Skin epidermis (tissue), 12 donors: Measurements from ENCODE around the gene MYBPH.

Source experiments
- H3K27ac ChIP-seq, 21 experiments: fragments of 200-600 bp; sonication (generic) in 11 of 21; one replicate each; pipeline ENCODE4 v1.5.0; 2020; ENCODE audit warnings: mild to moderate bottlenecking in 3 of 21, inconsistent platforms in 2 of 21, moderate library complexity in 2 of 21
- H3K4me3 ChIP-seq, 7 experiments: fragments of 200-600 bp; sonication (generic) in 2 of 7; one replicate each; pipeline ENCODE4 v1.5.0; 2020; ENCODE audit warnings: inconsistent platforms in 2 of 7, mild to moderate bottlenecking in 2 of 7, moderate library complexity in 1 of 7

MYBPH gene

DNA sequence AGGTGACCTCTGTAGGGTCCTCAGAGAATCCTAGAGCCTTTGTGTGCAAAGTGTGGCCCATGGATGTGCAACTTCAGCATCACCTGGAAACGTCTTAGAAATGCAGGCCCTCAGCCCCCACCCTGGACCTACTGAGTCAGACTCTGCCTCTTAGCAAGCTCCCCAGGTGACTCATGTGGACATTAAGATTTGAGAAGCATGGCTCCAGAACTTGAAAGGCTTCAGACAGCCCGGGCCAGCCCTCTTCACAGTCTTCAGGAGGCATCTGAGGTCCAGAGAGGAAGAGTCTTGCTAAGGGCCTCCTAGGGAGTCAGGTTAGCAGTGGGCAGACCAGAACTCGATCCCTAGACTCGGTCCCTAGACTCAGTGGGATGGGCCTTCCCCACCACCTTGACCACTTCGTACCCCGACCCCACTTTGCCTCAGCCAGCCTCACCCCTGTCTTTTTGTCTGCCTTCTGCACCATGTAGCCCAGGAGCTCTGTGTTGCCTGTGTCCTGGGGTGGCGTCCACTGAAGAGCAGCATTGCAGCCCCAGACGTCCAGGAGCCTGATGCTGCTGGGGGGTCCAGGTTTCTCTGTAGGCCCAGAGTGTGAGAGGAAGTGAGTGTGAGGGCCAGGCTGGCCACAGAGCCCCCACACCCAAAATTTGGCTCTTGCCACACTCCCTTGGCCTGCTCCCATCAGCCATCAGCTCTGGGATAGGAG is 4.8 kb downstream of the MYBPH start:
- no peak overlapping the region for H3K4me3 ChIP-seq
- H3K27ac ChIP-seq: no peak overlapping the region

DNA sequence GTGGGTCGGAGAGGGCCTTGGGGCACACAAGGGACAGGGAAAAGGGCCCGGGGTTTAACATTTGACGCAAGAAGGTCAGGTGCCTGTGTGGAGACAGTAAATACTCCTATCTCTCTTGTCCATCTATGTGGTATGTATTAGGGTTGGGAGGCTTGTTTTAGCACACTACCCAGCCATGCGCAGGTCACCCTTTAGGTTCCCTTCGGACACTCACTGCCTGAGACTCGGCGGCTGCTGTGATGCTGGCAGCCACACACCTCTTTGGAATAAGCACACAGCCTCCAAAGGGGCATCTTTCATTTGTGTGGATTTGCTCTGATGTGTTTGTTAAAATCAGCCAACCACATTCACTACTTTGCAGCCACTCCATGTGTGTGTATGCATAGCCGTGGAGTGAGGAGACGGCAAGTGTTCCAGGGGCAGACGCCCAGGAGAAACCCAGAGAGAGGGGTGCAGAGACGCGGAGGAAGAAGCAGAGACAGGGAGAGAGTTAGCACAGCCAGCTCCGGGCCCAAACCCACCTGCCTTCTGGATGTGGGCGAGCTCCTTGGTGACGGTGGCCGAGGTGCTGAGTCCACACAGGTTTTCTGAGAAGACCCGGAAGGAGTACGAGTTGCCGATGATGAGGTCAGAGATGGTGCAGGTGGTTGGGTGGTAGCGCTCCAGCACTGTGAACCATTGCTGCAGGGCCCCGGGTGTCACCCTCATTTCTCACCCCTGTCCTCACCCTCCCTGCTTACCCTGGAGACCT is 5.7 kb downstream of the MYBPH start:
- H3K4me3 ChIP-seq: no peak overlapping the region
- H3K27ac ChIP-seq: no peak overlapping the region

DNA sequence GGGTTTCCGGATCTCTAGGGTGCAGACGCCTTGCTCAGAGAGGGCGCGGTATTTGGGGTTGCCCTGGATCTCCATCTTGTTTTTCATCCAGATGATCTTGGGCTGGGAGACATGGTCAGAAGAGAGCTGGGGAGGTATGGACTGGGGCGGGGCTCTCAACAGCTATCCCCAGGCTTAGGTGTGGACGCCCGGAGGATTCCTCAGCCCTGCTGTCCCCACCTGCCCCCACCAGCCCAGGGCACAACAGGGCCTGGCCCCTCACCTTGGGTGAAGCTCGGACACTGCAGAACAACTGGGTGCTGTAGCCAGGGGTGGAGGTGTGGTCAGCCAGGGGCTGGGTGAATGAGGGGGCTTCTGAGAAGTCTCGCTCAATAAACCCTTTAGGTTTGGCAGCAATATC is 6.6 kb downstream of the MYBPH start:
- Histone ChIP-seq H3K4me3 (no peak overlapping the region), H3K27ac (no peak overlapping the region)

DNA sequence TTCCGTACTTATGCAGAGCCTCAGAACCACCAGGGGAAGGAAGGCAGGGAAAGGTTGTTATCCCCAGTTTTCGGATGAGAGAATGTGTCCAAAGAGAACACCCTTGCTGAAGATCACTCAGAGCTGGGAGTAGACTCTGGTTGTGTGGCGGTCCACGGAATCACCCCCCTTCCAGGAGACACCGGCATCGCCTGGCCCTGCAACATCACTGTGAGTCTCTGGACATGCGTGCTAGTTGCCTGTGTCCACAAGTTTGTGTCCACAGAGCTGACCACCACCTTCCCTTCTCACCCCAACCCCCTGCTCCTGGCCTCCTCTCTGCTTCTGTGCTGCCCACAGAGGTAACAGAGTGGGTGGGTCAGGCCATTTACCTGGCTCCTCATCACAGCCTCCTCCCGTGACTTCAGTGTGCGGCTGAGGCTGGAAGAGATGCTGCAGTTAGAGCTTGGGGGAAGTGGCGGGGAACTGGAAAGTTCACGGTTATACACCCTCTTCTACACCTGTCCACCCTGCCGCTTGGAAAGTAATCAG is 7.3 kb downstream of the MYBPH start:
- Histone ChIP-seq H3K27ac (no peak overlapping the region), H3K4me3 (no peak overlapping the region)

DNA sequence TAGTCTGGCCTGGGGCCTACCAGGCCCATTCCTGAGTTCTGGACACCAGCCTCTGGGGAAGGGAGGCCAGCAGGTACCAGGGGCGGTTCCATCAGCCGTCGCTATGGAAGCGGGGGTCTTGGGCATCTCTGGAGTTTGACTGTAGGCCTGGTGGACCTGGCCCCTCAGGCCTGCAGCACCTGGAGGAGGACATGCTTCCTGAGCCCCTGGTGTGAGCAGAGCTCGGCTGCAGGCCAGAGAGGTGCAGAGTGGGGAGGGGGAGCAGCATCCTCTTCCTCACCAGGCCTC is 7.8 kb downstream of the MYBPH start:
- Histone ChIP-seq H3K27ac (no peak overlapping the region), H3K4me3 (no peak overlapping the region)

DNA sequence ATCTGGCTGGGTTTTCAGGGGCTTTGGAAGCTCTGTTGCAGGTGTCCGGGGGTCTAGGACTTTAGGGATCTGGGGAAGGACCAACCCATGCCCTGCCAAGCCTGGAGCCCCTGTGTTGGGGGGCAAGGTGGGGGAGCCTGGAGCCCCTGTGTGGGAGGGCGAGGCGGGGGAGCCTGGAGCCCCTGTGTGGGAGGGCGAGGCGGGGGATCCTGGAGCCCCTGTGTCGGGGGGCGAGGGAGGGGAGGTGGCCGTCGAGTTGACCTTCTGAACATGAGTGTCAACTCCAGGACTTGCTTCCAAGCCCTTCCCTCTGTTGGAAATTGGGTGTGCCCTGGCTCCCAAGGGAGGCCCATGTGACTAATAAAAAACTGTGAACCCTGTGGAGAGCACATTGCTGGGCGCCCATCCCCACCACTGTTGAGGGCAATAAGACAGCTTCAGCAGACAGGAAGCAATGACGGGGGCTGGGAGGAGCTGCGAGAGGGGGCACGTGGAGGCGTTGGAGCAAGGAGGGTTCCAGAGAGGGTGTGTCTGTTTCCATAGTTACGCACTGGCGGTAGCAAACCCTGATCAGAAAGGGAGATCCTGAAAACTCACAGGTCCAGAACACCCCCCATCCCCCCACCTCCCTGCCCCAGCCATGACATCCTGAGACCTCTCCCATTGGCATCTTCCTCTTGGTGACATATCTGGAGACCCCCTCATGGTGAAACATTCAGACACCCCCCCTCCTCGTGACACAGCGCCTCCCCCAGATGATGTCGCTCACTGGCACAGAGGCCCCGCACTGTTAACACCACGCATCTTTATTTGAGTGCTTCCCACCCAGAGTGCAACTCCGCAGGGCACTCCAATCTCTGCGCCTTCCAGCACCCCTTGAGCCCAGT is 8.4 kb downstream of the MYBPH start:
- H3K27ac ChIP-seq: no peak overlapping the region
- no peak overlapping the region for H3K4me3 ChIP-seq

DNA sequence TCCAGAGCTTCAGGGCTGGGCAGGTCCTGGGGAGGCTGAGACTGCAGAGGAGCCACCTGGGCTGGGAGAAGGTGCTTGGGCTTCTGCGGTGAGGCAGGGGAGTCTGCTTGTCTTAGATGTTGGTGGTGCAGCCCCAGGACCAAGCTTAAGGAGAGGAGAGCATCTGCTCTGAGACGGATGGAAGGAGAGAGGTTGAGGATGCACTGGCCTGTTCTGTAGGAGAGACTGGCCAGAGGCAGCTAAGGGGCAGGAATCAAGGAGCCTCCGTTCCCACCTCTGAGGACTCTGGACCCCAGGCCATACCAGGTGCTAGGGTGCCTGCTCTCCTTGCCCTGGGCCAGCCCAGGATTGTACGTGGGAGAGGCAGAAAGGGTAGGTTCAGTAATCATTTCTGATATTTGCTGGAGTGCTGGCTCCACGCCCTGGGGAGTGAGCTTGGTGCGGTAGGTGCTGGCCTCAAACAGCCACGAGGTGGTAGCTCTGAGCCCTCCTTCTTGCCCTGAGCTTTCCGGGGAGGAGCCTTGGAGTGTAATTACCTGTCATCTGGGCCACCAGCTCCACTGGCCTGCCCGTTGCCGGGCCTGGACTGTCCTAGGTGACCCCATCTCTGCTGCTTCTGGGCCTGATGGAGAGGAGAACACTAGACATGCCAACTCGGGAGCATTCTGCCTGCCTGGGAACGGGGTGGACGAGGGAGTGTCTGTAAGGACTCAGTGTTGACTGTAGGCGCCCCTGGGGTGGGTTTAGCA is 9.3 kb downstream of the MYBPH start:
- H3K27ac ChIP-seq: no peak overlapping the region
- H3K4me3 ChIP-seq: no peak overlapping the region

DNA sequence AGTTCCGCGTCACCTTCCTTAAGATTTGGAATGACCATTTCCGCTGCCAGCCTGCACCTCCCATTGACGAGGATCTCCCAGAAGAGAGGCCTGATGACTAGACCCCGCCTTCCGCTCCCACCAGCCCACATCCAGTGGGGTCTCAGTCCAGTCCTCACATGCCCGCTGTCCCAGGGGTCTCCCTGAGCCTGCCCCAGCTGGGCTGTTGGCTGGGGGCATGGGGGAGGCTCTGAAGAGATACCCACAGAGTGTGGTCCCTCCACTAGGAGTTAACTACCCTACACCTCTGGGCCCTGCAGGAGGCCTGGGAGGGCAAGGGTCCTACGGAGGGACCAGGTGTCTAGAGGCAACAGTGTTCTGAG is 9.8 kb downstream of the MYBPH start:
- Histone ChIP-seq H3K27ac (no peak overlapping the region), H3K4me3 (no peak overlapping the region)

DNA sequence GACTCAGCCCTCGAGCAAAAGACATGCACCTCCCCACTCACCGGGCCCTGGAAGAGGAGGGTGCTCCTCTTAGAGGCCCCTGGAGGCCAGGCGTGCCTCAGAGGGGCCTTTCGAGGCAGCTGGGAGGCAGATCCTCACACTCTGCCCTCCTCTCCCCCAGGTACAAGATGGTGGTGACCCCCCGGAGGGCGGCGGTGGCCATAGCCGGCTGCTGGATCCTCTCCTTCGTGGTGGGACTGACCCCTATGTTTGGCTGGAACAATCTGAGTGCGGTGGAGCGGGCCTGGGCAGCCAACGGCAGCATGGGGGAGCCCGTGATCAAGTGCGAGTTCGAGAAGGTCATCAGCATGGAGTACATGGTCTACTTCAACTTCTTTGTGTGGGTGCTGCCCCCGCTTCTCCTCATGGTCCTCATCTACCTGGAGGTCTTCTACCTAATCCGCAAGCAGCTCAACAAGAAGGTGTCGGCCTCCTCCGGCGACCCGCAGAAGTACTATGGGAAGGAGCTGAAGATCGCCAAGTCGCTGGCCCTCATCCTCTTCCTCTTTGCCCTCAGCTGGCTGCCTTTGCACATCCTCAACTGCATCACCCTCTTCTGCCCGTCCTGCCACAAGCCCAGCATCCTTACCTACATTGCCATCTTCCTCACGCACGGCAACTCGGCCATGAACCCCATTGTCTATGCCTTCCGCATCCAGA is 10.4 kb downstream of the MYBPH start:
- Histone ChIP-seq H3K4me3 (no peak overlapping the region), H3K27ac (no peak overlapping the region)

DNA sequence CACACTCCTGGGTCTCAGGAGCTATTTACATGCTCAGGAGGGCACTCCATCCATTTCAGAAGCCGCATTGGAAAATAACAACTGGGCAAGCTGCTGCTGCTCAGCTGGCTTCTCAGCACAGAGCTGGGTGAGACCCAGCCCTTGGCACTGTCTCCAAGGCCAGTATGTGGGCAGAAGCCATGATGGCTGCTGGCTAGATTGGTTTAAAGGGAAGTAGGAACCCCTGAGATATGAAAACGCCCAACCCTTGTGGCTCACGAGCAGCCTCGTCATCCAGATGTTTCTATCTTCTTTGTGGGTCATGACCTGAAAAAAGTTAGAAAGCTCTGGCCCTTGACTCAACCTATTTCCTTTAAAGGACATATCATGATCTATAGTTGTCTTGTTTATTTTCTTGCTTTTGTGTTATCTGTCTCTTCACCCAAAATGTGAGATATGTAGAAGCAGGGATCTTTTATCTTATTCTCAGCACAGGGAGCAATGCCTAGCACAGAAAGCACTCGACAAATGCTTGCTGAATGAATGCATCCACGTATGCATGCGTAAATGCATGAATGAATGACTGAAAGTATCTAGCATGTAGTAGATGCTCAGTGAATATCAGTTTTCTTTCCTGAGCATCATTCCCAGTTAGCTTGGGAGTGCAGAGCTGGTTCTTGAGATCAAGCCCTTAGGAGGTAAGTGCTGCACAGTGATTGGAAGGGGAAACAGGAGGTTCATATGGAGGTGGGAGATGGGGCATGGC is 11.6 kb downstream of the MYBPH start:
- no peak overlapping the region for H3K4me3 ChIP-seq
- H3K27ac ChIP-seq: no peak overlapping the region

DNA sequence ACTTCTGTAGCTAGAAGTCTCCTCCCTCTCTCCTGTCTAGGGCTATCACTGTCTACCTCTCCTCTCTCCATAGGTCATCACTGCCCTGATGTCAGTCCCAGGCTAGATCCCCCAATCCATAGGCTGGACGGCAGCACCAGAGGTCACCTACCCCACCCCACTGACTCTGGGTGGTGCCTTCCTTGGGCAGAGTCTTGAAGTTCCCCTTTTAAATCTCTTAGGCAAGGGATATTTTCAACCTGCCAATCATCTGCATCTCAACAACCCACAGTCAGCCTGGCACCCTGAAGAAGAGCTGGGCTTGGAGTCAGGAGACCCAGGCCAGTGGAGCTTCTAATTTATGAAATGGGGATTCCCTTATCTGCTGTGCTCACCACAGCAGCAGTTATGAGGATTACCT is 13.2 kb downstream of the MYBPH start:
- H3K4me3 ChIP-seq: no peak overlapping the region
- no peak overlapping the region for H3K27ac ChIP-seq

DNA sequence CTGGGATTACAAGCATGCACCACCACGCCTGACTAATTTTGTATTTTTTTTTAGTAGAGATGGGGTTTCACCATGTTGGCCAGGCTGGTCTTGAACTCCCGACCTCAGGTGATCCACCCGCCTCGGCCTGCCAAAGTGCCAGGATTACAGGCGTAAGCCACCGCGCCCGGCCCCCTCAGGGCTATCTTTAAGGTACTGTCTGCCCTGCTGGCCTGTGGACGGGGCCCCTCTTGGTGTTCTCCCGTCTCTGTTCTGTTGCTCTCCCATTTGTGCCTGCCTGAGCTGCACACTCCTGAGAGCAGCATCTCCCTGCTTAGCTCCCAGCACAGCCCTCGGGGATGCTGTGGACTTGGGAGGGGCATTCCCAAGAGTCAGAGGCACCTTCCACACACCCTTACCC is 13.9 kb downstream of the MYBPH start:
- no peak overlapping the region for H3K27ac ChIP-seq

DNA sequence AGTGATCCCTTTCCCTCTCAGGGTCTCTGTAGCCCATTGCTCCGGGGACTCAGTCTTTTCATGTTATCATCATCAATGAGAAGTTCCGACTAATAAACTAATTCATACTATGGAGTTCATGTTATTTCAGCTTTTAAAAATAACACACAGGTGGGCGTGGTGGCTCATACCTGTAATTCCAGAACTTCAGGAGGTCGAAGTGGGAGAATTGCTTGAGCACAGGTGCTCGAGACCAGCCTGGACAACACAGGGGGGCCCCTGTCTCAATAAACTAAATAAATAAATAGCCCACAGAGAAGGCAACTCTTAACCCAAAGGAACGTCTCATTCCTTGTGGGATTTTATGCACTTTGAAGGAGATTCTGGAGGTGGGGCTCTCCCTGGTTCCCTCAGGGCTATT is 14.5 kb downstream of the MYBPH start:
- Histone ChIP-seq H3K4me3 (no peak overlapping the region), H3K27ac (no peak overlapping the region)

More for the DNA sequence above, 13.9 kb downstream of the MYBPH start:
- H3K4me3 ChIP-seq: no peak overlapping the region

DNA sequence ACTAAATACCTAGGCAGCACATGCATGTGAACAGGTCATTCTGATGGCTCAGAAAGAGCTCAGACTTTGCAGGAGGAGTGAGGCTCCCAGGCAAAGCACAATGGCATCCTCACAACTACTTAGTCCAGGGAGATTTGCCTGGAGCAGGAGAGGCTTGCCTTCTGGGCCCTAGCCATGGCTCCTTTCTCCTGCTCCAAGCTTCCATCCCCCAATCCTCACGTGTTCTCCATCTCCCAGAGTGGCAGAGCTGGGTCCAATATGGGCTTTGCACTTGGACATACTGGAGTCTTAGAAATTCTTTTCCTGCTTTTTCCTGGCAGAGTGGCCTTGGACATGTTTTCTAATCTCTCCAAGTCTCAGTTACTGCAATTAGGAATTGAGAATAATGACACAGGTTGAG is 15.8 kb downstream of the MYBPH start:
- H3K27ac ChIP-seq: no peak overlapping the region
- no peak overlapping the region for H3K4me3 ChIP-seq

DNA sequence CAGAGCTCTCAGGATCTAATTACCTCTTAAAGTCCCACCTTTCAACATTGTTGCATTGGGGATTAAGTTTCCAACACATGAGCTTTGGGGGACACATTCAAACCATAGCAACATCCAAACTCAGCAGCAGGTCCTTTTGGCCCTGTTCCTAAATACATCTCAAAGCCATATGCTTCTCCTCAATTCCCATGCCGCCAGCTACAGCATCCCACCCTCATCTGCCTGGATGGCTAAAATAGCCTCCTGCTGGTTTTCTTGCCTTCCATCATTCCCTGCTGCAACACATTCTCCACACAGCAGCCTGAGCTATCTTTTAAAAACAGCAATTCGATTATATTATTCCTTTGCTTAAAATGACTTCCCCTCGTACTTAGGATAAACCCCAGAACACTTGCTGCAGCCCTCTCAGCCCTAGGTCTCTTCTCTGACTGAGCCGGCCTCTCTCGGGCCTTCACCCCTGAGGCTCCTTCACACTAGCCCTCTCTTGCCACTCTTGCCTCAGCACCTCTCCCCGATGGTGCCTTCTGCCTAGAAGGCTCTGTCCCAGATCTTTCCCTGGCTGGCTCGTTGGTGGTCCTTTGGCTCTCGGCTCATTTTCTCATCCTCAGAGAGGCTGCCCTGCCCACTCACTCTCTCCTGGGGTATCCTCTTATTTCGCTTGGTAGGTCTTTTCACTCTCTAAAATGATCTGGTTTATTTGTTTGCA is 16.5 kb downstream of the MYBPH start:
- Histone ChIP-seq H3K4me3 (no peak overlapping the region), H3K27ac (no peak overlapping the region)

DNA sequence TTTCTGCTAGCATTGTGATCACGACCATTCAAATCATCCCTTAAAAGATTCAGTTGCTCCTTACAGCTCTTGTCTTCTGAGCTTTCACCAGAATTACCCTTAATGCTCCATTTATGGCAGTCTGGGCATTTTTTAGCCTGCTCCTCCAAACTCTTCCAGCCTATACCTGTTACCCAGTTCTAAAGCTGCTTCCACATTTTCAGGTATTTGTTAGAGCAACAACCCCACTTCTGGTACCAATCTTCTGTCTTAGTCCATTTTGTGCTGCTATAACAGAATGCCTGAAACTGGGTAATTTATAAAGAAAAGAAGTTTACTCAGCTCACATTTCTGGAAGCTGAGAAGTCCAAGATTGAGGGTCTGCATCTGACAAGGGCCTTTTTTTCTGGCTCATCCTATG is 17.2 kb downstream of the MYBPH start:
- Histone ChIP-seq H3K27ac (no peak overlapping the region), H3K4me3 (no peak overlapping the region)

DNA sequence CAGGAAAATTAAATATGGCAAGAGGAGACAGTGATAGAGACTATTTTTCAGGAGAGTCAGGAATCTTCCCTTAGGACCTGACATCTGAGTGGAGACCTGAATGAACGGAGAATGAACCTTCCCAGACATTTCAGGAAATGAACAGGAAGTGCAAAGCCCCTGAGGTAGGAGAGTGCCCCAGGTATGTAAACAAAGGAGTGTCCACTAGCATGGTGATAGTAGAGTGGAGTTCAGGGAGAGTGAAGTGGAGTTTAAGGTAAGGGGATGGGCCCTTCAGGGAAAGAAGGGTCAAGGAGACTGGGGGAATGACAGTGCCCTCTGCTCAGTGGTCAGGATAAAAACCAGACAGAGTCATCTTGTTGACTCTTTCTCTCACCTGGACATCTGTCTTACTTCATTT is 19.3 kb downstream of the MYBPH start:
- no peak overlapping the region for H3K27ac ChIP-seq
- H3K4me3 ChIP-seq: no peak overlapping the region
